ENCODE data around the gene RRAS2.
"Not testable (repeated sequence)": the region's sequence is repeated elsewhere in the genome, so short reads cannot be mapped to it uniquely, and the experiment has no call there.

Gene RRAS2

GRCh38 chr11:14360976-14361375 lies 2.0 kb upstream of the RRAS2 start:
- TF ChIP-seq YY1 (IDR thresholded peaks at IDR 0.05; ENCODE audit: insufficient read depth, insufficient read length) (no peak), ZNF274 (IDR thresholded peaks at IDR 0.05; ENCODE audit: low read depth, low read length) (no peak), SUZ12 (IDR thresholded peaks at IDR 0.05; ENCODE audit: extremely low read depth, insufficient read depth, insufficient read length) (no peak)
- peaks cover 7% of the 10 kb centered on the region for H3K36me3 ChIP-seq (ENCODE audit: insufficient read depth, insufficient read length, low read length)
- H3K9me3 ChIP-seq (ENCODE audit: insufficient read depth, low read length): no peaks in the 10 kb centered on the region
- no peak overlapping the region for H3K9ac ChIP-seq (ENCODE audit: insufficient read length, low read depth)
- H3K4me1 ChIP-seq (ENCODE audit: insufficient read depth, insufficient read length): peaks cover 5% of the 10 kb centered on the region
- no peak for DNase-seq (ENCODE audit: low read depth, low spot score)
- H3K27me3 ChIP-seq (ENCODE audit: insufficient read depth, insufficient read length): peaks cover 8% of the 10 kb centered on the region
- no peak overlapping the region for H3K4me3 ChIP-seq (ENCODE audit: insufficient read length, low read depth)

GRCh38 chr11:14359501-14360031 lies 583 bp upstream of the RRAS2 start:
- no peak for DNase-seq (ENCODE audit: low read depth, low spot score)
- TF ChIP-seq ZNF274 (IDR thresholded peaks at IDR 0.05; ENCODE audit: low read depth, low read length): no peak
- TF ChIP-seq YY1 (IDR thresholded peaks at IDR 0.05; ENCODE audit: insufficient read depth, insufficient read length): no peak
- TF ChIP-seq SUZ12 (IDR thresholded peaks at IDR 0.05; ENCODE audit: extremely low read depth, insufficient read depth, insufficient read length): no peak
- no peaks in the 10 kb centered on the region for H3K9me3 ChIP-seq (ENCODE audit: insufficient read depth, low read length)
- peaks cover 10% of the 10 kb centered on the region for H3K36me3 ChIP-seq (ENCODE audit: insufficient read depth, insufficient read length, low read length)
- H3K27me3 ChIP-seq (ENCODE audit: insufficient read depth, insufficient read length): peaks cover 8% of the 10 kb centered on the region
- peak overlapping the region; percentile 75 for H3K4me3 ChIP-seq (ENCODE audit: insufficient read length, low read depth)
- peaks cover 5% of the 10 kb centered on the region for H3K4me1 ChIP-seq (ENCODE audit: insufficient read depth, insufficient read length)
- H3K9ac ChIP-seq (ENCODE audit: insufficient read length, low read depth): peak overlapping the region; percentile 42

GRCh38 chr11:14357881-14358728 lies 878 bp downstream of the RRAS2 start:
- peak overlapping the region; percentile 75 for H3K4me3 ChIP-seq (ENCODE audit: insufficient read length, low read depth)
- H3K4me1 ChIP-seq (ENCODE audit: insufficient read depth, insufficient read length): peaks cover 5% of the 10 kb centered on the region
- H3K9ac ChIP-seq (ENCODE audit: insufficient read length, low read depth): peak overlapping the region; percentile 86
- H3K27me3 ChIP-seq (ENCODE audit: insufficient read depth, insufficient read length): peaks cover 8% of the 10 kb centered on the region
- TF ChIP-seq SUZ12 (IDR thresholded peaks at IDR 0.05; ENCODE audit: extremely low read depth, insufficient read depth, insufficient read length): no peak
- no peak for TF ChIP-seq YY1 (IDR thresholded peaks at IDR 0.05; ENCODE audit: insufficient read depth, insufficient read length)
- TF ChIP-seq ZNF274 (IDR thresholded peaks at IDR 0.05; ENCODE audit: low read depth, low read length): no peak
- H3K36me3 ChIP-seq (ENCODE audit: insufficient read depth, insufficient read length, low read length): peaks cover 13% of the 10 kb centered on the region
- H3K9me3 ChIP-seq (ENCODE audit: insufficient read depth, low read length): no peaks in the 10 kb centered on the region
- peak; percentile 57 for DNase-seq (ENCODE audit: low read depth, low spot score)

- Histone ChIP-seq H3K36me3 (ENCODE audit: insufficient read depth, insufficient read length, low read length) (peaks cover 13% of the 10 kb centered on the region), H3K4me3 (ENCODE audit: insufficient read length, low read depth) (no peak overlapping the region), H3K9ac (ENCODE audit: insufficient read length, low read depth) (no peak overlapping the region), H3K9me3 (ENCODE audit: insufficient read depth, low read length) (no peaks in the 10 kb centered on the region), H3K27me3 (ENCODE audit: insufficient read depth, insufficient read length) (peaks cover 8% of the 10 kb centered on the region), H3K4me1 (ENCODE audit: insufficient read depth, insufficient read length) (peaks cover 5% of the 10 kb centered on the region)
- no peak for TF ChIP-seq ZNF274 (IDR thresholded peaks at IDR 0.05; ENCODE audit: low read depth, low read length)
- TF ChIP-seq YY1 (IDR thresholded peaks at IDR 0.05; ENCODE audit: insufficient read depth, insufficient read length): no peak
- TF ChIP-seq SUZ12 (IDR thresholded peaks at IDR 0.05; ENCODE audit: extremely low read depth, insufficient read depth, insufficient read length): no peak
- DNase-seq (ENCODE audit: low read depth, low spot score): no peak
Observed at GRCh38 chr11:14356342-14356741, 2.6 kb downstream of the RRAS2 start.

- not testable (repeated sequence) for H3K27me3 ChIP-seq (ENCODE audit: insufficient read depth, insufficient read length); H3K4me3 ChIP-seq (ENCODE audit: insufficient read length, low read depth); H3K9ac ChIP-seq (ENCODE audit: insufficient read length, low read depth); DNase-seq (ENCODE audit: low read depth, low spot score); H3K4me1 ChIP-seq (ENCODE audit: insufficient read depth, insufficient read length); H3K9me3 ChIP-seq (ENCODE audit: insufficient read depth, low read length)
- H3K36me3 ChIP-seq (ENCODE audit: insufficient read depth, insufficient read length, low read length): peaks cover 16% of the 10 kb centered on the region
Observed at GRCh38 chr11:14354604-14355003, 4.4 kb downstream of the RRAS2 start.

- TF ChIP-seq ZNF274 (IDR thresholded peaks at IDR 0.05; ENCODE audit: low read depth, low read length): no peak
- TF ChIP-seq SUZ12 (IDR thresholded peaks at IDR 0.05; ENCODE audit: extremely low read depth, insufficient read depth, insufficient read length): no peak
- TF ChIP-seq YY1 (IDR thresholded peaks at IDR 0.05; ENCODE audit: insufficient read depth, insufficient read length): no peak
- Histone ChIP-seq H3K27me3 (ENCODE audit: insufficient read depth, insufficient read length) (no peaks in the 10 kb centered on the region), H3K4me1 (ENCODE audit: insufficient read depth, insufficient read length) (no peaks in the 10 kb centered on the region), H3K36me3 (ENCODE audit: insufficient read depth, insufficient read length, low read length) (peaks cover 11% of the 10 kb centered on the region), H3K9me3 (ENCODE audit: insufficient read depth, low read length) (no peaks in the 10 kb centered on the region), H3K9ac (ENCODE audit: insufficient read length, low read depth) (no peak overlapping the region), H3K4me3 (ENCODE audit: insufficient read length, low read depth) (no peak overlapping the region)
- DNase-seq (ENCODE audit: low read depth, low spot score): no peak
Observed at GRCh38 chr11:14350716-14351238, 8.2 kb downstream of the RRAS2 start.

- H3K9me3 ChIP-seq (ENCODE audit: insufficient read depth, low read length): no peaks in the 10 kb centered on the region
- no peak overlapping the region for H3K9ac ChIP-seq (ENCODE audit: insufficient read length, low read depth)
- H3K36me3 ChIP-seq (ENCODE audit: insufficient read depth, insufficient read length, low read length): peaks cover 10% of the 10 kb centered on the region
- no peak overlapping the region for H3K4me3 ChIP-seq (ENCODE audit: insufficient read length, low read depth)
- H3K27me3 ChIP-seq (ENCODE audit: insufficient read depth, insufficient read length): no peaks in the 10 kb centered on the region
- no peak for DNase-seq (ENCODE audit: low read depth, low spot score)
- H3K4me1 ChIP-seq (ENCODE audit: insufficient read depth, insufficient read length): no peaks in the 10 kb centered on the region
- no peak for TF ChIP-seq ZNF274 (IDR thresholded peaks at IDR 0.05; ENCODE audit: low read depth, low read length)
- no peak for TF ChIP-seq YY1 (IDR thresholded peaks at IDR 0.05; ENCODE audit: insufficient read depth, insufficient read length)
- no peak for TF ChIP-seq SUZ12 (IDR thresholded peaks at IDR 0.05; ENCODE audit: extremely low read depth, insufficient read depth, insufficient read length)
Observed at GRCh38 chr11:14350215-14350614, 8.8 kb downstream of the RRAS2 start.

Data from NT2/D1 (cell line).